Measurements from ENCODE around the gene NDC80. TPM values are rescaled to one million over a fixed set of nuclear protein-coding genes. Genes with fewer than 3 reads are reported as not detected.

NDC80 gene
- total RNA-seq, 1 experiment from 2014 or later = 36.0 TPM

- no peaks in the 10 kb centered on the region for H3K36me3 ChIP-seq (ENCODE audit: control insufficient read depth, insufficient read depth, low read length)
- H3K4me3 ChIP-seq (ENCODE audit: low read depth in 2 of 2, low read length in 2 of 2) = no peak overlapping the region
- ChIA-PET POLR2A (no interaction called here), CTCF (no interaction called here)
- H3K27ac ChIP-seq (ENCODE audit: low read length) = no peak overlapping the region
- intact Hi-C loops (cut with micrococcal nuclease; ENCODE audit: unreplicated experiment) (no loop called here), in situ Hi-C loops (cut with HindIII; ENCODE audit: low pct_unique_long_range_greater_than_20kb, low sequenced_read_pairs) (no loop called here)
- no peaks in the 10 kb centered on the region for H3K27me3 ChIP-seq (ENCODE audit: control insufficient read depth, insufficient read depth, low read length)
- no TSS peak for BruUV-seq (replicated peaks)
- DNase-seq (ENCODE audit: low read depth, low spot score) (no peak), ATAC-seq (no peak)
- TF ChIP-seq CTCF (IDR thresholded peaks at IDR 0.05) (no peak), REST (IDR thresholded peaks at IDR 0.05; ENCODE audit: insufficient read depth in 1 of 2, low read depth in 2 of 2, low read length in 1 of 2) (no peak), SIN3A (IDR thresholded peaks at IDR 0.05; ENCODE audit: borderline replicate concordance, insufficient read depth, low read depth, low read length) (no peak), TCF7L2 (IDR thresholded peaks at IDR 0.05; ENCODE audit: low read depth, low read length) (no peak), POLR2AphosphoS5 (IDR thresholded peaks at IDR 0.05; ENCODE audit: low read depth, low read length) (no peak)
- no peaks in the 10 kb centered on the region for H3K4me1 ChIP-seq (ENCODE audit: control insufficient read depth, insufficient read depth, low read length)
- H3K9me3 ChIP-seq (ENCODE audit: control insufficient read depth, insufficient read depth, low read depth, low read length) = no peaks in the 10 kb centered on the region
Measured at GRCh38 chr18:2559249-2559648, 12.1 kb upstream of the NDC80 start.

DNA sequence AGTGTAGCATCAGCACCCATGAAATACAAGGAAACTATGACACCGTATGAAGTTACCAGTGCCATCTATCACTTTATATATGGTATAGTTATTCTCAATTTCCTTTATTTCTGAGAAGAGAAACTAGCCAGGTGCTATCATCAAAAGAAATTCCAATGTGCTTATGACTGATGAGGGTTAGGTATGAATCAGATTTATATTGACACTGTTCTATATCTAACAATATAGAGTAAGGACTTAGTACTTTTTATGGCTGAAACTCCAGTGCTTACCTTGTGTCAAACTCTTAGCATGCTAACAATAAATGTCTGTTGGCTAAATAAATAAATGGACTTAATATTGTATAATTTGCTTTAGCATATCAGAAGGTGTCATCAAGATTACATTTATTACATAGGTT lies 7.0 kb upstream of the NDC80 start:
- POLR2A ChIA-PET = no interaction called here
- intact Hi-C loops (cut with micrococcal nuclease; ENCODE audit: unreplicated experiment) = no loop called here
- no peak for ATAC-seq

More for the DNA sequence above, 7.0 kb upstream of the NDC80 start:
- H3K36me3 ChIP-seq (ENCODE audit: control insufficient read depth, insufficient read depth, low read length) = no peaks in the 10 kb centered on the region
- no peak overlapping the region for H3K27ac ChIP-seq (ENCODE audit: low read length)
- no TSS peak for BruUV-seq (replicated peaks)
- no peaks in the 10 kb centered on the region for H3K4me1 ChIP-seq (ENCODE audit: control insufficient read depth, insufficient read depth, low read length)
- no peak for DNase-seq (ENCODE audit: low read depth, low spot score)
- H3K4me3 ChIP-seq (ENCODE audit: low read depth in 2 of 2, low read length in 2 of 2) = no peak overlapping the region
- CTCF ChIA-PET = no interaction called here
- no peaks in the 10 kb centered on the region for H3K27me3 ChIP-seq (ENCODE audit: control insufficient read depth, insufficient read depth, low read length)
- TF ChIP-seq CTCF (IDR thresholded peaks at IDR 0.05) (no peak), POLR2AphosphoS5 (IDR thresholded peaks at IDR 0.05; ENCODE audit: low read depth, low read length) (no peak), REST (IDR thresholded peaks at IDR 0.05; ENCODE audit: insufficient read depth in 1 of 2, low read depth in 2 of 2, low read length in 1 of 2) (no peak), SIN3A (IDR thresholded peaks at IDR 0.05; ENCODE audit: borderline replicate concordance, insufficient read depth, low read depth, low read length) (no peak), TCF7L2 (IDR thresholded peaks at IDR 0.05; ENCODE audit: low read depth, low read length) (no peak)
- H3K9me3 ChIP-seq (ENCODE audit: control insufficient read depth, insufficient read depth, low read depth, low read length) = no peaks in the 10 kb centered on the region
- in situ Hi-C loops (cut with HindIII; ENCODE audit: low pct_unique_long_range_greater_than_20kb, low sequenced_read_pairs) = no loop called here

All from Panc1 (cell line).